MV-4-11 (cell line): ENCODE data around the gene CNOT8.
"Not testable (repeated sequence)": the region's sequence is repeated elsewhere in the genome, so short reads cannot be mapped to it uniquely, and the experiment has no call there.

Experiments used
- DNase-seq: peaks from one replicate; lab custom pipeline; 2025; lab: John Stamatoyannopoulos, UW

CNOT8 gene

GRCh38 chr5:154865466-154866184 is 7.2 kb downstream of the CNOT8 start:
- no peak for DNase-seq

DNA sequence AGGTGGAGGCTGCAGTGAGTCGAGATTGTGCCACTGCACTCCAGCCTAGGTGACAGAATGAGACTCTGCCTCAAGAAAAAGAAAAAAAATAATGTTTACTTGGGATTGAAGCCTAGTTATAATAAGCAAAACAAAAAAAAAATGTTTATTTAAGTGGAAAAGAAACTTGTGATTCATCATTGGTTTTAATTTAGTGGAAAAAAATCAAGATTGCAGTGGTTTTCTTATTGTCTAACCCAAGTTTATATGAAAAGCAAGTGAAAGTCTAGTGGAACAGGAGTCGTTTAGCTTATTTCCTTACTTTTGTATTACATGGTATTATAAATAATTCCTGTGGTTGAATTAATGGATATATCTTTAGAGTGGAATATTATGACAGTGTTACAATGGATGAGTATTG is 8.4 kb downstream of the CNOT8 start:
- DNase-seq = no peak

DNA sequence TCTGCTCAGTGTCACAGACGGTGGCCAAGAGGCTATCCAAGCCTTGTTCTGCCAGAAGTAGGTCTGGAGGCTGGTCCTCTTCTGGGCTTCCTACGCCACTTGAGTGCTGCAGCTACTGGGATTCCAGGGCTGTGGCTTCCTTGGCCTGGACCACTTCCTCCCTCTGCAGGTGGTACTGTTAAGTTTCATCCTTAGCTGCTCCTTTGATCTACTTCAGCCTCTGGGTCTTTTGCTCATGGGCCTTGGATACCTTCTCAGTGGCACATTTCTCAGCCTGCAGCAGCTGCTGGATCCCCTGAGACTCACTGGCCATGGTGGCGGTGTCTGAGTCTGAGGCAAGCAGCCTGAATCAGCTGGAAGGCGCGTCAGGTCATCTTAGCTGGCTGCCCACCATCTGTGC is 10.3 kb downstream of the CNOT8 start:
- DNase-seq = peak; percentile 22

DNA sequence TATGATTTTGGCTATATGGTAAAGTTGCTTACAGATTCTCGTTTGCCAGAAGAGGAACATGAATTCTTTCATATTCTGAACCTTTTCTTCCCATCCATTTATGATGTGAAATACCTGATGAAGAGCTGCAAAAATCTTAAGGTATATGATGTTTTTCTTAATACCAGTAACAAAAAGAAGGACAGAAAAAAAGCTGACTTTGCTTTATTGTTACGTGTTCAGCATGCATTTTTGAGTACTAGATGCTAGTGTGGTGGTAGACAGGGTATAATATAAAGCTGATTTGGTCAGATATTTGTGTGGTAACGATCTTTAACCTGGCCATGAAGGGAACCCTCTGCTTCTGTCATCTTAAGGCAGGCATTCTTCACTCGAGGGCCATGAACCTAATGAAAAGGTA is 13.3 kb downstream of the CNOT8 start:
- DNase-seq = no peak

DNA sequence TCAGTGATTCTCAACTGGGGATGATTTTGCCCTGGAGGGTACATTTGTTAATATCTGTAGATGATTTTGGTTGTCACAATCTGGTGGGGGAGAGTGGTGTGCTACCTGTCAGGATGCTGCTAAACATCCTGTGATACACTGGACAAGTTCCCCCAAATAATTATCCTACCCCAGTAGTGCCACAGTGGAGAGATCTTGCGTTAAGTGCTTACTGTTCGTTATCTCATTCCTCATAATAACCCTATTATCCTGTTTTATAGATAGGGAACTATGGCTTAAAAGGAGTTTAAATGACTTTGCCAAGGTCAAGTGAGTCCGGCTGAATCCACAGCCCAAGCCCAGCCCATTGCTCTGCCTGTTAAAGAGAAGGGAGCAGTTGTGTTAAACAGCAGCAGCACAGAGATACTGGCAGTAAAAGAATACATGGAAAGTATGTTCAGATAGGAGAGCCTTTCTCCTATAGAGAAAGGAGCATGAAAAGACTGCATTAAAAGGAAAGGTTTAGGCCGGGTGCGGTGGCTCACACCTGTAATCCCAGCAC is 15.4 kb downstream of the CNOT8 start:
- DNase-seq = no peak

GRCh38 chr5:154878642-154879335 is 20.4 kb downstream of the CNOT8 start:
- DNase-seq = peak; percentile 8

DNA sequence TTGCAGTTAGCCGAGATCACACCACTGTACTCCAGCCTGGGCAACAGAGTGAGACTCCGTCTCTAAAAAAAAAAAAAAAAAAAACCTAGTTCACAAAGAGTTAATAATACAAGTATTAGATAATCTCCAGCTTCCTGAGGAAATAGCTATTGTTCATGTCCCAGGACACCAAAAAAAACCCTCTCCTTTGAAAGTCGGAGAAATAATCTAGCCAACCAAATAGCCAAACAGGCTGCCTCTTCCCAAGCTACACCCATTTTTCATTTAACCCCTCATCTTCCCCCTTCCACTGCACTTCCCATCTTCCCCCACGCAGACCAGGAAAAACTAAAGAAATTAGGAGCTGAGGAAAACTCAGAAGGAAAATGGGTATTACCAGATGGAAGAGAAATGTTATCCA is 23.6 kb downstream of the CNOT8 start:
- DNase-seq = no peak

GRCh38 chr5:154884424-154884823 is 26.0 kb downstream of the CNOT8 start:
- no peak for DNase-seq

- DNase-seq = peak; percentile 75
Measured at GRCh38 chr5:154885439-154885838, 27.0 kb downstream of the CNOT8 start.

DNA sequence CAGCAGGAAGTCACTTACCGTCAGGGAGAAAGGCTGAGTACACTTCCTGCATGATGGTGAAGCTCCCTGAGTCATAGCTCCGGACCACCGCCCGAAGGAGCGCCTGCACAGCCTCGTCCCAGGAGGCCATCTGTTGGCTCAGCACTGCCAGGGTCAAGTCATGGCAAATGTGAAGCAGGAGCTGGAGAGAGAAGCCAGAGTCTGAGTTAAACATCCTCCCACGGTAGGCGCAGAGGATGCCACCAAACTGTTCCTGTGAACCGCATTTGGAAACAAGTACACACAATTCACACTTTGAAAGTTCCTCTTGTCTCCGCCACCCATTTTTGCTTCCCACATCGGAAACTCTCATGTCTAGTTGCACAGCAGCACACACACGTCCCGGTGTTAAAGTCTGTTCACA is 33.9 kb downstream of the CNOT8 start:
- no peak for DNase-seq

DNA sequence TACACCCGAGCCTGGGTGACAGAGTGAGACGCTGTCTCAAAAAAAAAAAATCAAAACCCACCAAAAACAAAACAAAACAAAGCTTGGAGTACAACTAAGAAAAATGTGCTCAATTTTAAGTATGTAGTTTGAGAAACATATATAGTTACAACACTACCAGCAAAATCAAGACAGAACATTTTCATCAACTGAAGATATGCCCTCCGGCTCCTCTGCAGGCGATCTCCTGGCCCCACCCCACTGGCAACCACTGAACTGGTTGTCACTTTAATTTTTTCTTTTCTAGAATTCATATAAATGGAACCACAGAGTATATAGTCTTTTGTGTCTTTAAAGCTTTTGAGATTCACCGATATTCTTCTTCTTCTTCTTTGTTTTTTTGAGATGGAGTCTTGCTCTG is 35.0 kb downstream of the CNOT8 start:
- DNase-seq = no peak

DNA sequence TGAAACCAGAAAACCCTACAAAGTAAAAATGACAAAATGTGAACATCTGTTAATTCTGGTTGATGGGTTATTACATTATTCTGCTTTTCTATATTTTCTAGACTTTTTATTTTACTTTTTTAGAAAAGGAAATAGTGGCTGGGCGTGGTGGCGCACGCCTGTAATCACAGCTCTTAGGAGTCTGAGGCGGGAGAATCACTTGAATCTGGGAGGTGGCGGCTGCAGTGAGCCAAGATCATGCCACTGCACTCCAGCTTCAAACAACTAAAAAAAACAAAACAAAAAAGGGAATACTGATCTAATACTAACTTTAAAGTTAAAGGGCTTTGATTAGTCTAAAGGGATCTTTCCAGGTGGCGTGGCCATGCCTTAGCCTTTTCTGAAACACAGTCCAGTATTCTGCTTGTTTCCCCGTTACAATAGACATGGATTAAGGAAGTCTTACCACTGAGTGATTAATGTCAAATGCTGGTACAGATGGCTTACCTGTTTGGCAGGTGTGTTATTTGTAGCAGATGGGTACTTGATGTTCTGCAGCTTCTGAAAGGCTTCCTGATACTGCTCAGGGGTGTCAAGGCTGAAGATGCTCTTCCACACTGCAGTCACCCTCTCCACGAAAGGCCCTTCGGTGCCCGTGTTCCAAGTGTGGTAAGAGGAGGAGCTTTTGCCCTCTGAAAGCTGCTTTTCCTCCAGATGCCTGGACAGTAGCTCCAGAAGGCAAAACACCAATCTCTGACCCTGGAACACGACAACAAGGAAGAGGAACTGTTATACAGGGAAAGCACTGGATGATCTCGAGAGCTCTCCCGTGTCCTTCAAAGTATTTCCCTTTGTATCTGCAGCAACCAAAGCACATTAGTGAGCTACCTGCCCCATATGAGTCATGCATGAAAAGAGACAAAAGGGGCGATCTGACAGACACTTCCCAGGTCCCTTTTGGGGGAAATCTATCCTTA is 37.5 kb downstream of the CNOT8 start:
- no peak for DNase-seq

- DNase-seq = no peak
Measured at GRCh38 chr5:154896562-154897165, 38.2 kb downstream of the CNOT8 start.

DNA sequence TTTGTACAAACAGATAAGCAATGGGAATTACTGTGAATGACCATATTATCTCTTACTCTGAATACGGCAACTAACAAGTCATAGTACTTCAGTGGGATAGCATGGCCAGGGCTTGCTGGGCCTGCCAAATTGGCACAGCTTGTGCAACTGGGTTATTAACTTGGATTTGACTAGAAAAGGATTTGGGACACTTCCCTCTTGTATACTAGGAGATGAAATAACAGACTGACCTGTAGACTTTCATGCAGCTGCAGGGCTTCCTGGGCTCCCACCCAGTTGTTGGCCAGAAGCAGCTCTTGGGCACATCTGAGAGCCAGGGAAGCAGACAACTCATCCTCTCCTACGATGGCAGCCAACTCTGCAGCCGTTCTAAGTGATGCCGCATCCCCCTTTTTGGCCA is 39.8 kb downstream of the CNOT8 start:
- no peak for DNase-seq

GRCh38 chr5:154899151-154899816 is 40.9 kb downstream of the CNOT8 start:
- DNase-seq = no peak

DNA sequence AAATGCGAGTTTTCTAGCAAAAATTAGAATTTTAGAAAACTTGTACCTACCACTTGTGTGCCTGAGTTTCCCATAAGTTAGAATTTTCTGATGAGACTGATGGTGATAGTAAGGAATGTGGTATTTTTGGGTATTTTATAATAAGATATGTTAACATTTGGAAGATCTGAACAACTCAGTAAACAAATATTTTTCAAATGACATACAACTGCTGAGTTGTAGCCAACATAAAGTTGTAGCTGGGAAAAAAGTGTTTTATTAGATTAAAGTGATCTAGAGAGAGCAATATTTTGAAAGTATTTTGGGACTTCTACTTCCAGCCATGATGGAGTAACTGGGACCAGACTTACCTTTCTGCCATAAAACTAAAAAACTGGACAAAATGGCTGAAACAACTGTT is 41.6 kb downstream of the CNOT8 start:
- no peak for DNase-seq

- DNase-seq = no peak
Measured at GRCh38 chr5:154901276-154901675, 42.8 kb downstream of the CNOT8 start.

DNA sequence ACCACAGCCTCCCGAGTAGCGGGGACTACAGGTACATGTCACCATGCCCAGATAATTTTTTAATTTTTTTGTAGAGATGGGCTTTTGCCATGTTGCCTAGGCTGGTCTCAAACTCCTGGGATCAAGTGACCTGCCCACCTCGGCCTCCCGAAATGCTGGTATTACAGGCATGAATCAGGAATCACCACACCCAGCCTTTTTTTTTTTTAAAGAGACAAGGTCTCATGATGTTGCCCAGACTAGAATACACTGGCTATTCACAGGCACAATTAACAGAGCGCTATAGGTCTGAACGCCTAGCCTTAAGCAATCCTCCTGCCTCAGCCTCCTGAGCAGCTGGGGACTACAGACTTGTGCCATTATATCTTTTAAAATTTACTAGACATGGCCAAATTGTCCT is 43.5 kb downstream of the CNOT8 start:
- no peak for DNase-seq

- DNase-seq = not testable (repeated sequence)
Measured at GRCh38 chr5:154905601-154906000, 47.2 kb downstream of the CNOT8 start.

GRCh38 chr5:154916874-154917273 is 58.4 kb downstream of the CNOT8 start:
- no peak for DNase-seq

DNA sequence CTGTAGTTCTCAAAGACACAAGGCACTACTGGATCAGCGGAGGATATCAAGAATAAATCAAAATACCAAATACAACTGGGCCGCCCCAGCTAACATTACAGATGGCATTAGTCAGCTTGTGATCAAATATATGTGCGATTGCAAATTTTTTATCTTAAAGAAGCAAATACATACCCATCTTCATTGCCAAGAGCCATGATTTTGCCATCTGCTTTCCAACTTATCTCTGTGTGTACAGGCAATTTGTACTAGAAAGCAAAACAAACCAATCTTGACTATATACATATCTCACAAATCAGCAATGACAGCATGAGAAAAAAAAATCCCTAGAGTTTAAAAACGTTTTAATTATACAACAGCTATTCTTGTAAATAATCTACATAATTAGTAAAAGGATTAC is 59.3 kb downstream of the CNOT8 start:
- DNase-seq = no peak
